Activated CD8-positive, alpha-beta memory T cell treated with anti-CD3 and anti-CD28 coated beads, Interleukin-2, amount 10 ng/mL, durations not matched to agents 7 days and 5 days (primary cell): Measurements from ENCODE around the gene MMP28. TPM values are rescaled to one million over a fixed set of nuclear protein-coding genes. Genes with fewer than 3 reads are reported as not detected.

Source experiments
- ATAC-seq: fragments of 150-1000 bp; cut with Tn5 transposase; one replicate; pipeline ENCODE4 v1.10.0; 2021; ENCODE audit warnings: moderate library complexity
- CTCF ChIA-PET: fragments of 350-600 bp; sonication (Branson Sonifier 250); formaldehyde crosslinking; loops from one replicate; lab custom pipeline; 2021; ENCODE audit warnings: antibody characterized with exemption; lab: Charles Lee
- DNase-seq: peaks from one replicate; pipeline ENCODE4 v3.0.0-alpha.2; 2020
- H3K27ac Mint-ChIP-seq: one replicate; pipeline ENCODE4 v1.8.0; 2021; ENCODE audit warnings: mild to moderate bottlenecking, mixed read lengths
- H3K27me3 Mint-ChIP-seq: one replicate; pipeline ENCODE4 v1.8.0; 2021; ENCODE audit warnings: mixed read lengths
- H3K36me3 Mint-ChIP-seq: one replicate; pipeline ENCODE4 v1.8.0; 2021; ENCODE audit warnings: mild to moderate bottlenecking, mixed read lengths
- H3K4me1 Mint-ChIP-seq: one replicate; pipeline ENCODE4 v1.8.0; 2021; ENCODE audit warnings: mixed read lengths
- H3K4me3 Mint-ChIP-seq: one replicate; pipeline ENCODE4 v1.8.0; 2021; ENCODE audit warnings: mild to moderate bottlenecking, moderate library complexity, mixed read lengths
- H3K9me3 Mint-ChIP-seq: one replicate; pipeline ENCODE4 v1.8.0; 2022; ENCODE audit warnings: low read depth, mixed read lengths
- total RNA-seq, 2 experiments: library from RNA; stranded (reverse); gene quantifications; one replicate each; pipeline ENCODE4 v1.2.3, GENCODE V29; 2021

Gene MMP28
- total RNA-seq, 2 experiments from 2014 or later: not detected

DNA sequence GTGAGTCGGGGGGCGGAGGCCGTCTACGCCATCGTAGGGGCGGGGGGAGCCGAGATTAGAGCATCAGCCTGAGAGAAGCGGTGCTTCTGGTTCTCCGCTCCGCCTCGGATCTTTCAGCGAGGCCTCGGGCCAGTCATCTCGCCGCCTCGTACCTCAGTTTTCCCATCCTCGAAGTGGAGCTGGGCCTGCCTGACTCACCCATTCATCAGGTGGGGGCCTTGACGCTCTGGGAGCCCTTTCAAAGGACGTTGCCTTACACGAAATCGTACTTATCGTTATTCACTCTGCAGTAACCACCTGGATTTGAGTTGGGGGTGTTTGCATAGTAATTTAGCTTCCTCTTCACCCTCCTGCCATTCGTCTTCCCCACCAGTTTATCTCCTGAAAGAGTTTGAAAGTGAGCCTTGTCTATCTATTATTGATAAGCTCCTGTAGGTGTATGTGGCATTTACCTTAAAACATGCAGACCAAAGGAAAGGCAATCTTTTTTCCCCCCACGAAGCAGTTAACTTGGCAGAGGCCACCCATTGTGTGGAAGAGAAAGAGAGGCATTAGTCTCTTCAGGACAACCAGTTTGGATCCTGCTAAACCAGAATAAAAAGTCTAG lies 14.5 kb upstream of the MMP28 start:
- DNase-seq (no peak), ATAC-seq (peak; percentile 3)
- CTCF ChIA-PET: interaction anchor here (0.9 to 11.7 kb wide), 8 partner anchors 9 to 62 kb away, joined by 3 to 368 read pairs (median 8); partner anchors contain the start of genes C17orf50 and MMP28
- peak overlapping the region; percentile 93 for H3K27ac Mint-ChIP-seq
- H3K27me3 Mint-ChIP-seq: no peaks in the 10 kb centered on the region
- no peaks in the 10 kb centered on the region for H3K9me3 Mint-ChIP-seq
- H3K4me3 Mint-ChIP-seq: peak overlapping the region; percentile 92
- H3K4me1 Mint-ChIP-seq: peaks cover 61% of the 10 kb centered on the region
- peaks cover 23% of the 10 kb centered on the region for H3K36me3 Mint-ChIP-seq

DNA sequence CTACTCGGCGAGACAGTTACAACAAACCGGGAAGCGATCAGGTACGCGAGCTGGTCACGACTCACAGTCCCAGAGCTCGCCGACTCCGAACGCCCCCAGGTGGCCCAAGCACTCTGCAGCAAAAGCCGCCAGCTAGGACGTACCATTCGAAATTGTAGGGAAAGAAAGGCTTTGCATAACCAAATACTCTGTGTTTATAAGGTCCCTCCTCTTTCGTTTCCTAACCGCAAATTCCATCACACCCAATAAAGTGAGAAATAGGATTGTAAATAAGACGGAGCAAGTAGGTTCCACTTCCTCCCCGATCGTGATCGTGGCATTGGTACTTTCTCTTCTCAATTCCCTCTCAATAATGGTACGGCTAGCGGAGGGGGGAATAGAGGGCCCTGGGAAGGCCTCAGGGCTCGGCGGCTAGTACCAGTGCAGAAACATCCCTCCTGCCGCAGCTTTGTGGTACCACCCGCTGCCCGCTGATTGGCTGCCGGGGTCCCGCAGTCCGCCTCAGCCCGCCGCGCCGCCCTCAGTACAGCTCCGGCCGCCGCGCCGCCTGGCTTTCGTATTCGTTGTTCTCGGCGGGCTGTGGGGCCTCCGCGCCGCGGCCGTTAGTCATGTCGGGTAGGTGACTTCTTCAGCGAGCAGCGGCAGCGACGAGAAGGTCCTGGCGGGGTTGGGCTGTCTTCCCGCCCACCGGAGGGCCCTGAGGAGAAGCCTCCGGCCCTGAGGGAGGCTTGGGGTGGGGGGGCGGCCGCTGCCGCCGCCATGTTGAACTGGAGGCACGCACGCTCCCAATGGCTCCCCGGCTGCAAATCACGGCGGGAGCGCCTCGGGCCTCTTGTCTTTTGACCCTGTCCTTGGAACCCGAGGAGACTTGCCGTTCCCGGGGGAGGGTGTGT lies 13.8 kb upstream of the MMP28 start, which contains the start of gene TAF15:
Gene TAF15, plus strand, starts transcription at position 523 of the 893 bp plus-strand sequence. Its CDS starts 86 bp downstream, at position 609.
- ATAC-seq (peak; percentile 92), DNase-seq (peak; percentile 98)
- Mint-ChIP-seq H3K9me3 (no peaks in the 10 kb centered on the region), H3K27me3 (no peaks in the 10 kb centered on the region), H3K4me1 (peaks cover 62% of the 10 kb centered on the region), H3K27ac (peak within 1 kb of the TSS; percentile 93), H3K36me3 (peaks cover 23% of the 10 kb centered on the region), H3K4me3 (peak within 1 kb of the TSS; percentile 92)
- CTCF ChIA-PET: interaction anchor here (0.8 to 11.7 kb wide), 19 partner anchors 9 to 275 kb away, joined by 3 to 368 read pairs (median 4); partner anchors contain the start of genes C17orf50, CCL5 and MMP28

DNA sequence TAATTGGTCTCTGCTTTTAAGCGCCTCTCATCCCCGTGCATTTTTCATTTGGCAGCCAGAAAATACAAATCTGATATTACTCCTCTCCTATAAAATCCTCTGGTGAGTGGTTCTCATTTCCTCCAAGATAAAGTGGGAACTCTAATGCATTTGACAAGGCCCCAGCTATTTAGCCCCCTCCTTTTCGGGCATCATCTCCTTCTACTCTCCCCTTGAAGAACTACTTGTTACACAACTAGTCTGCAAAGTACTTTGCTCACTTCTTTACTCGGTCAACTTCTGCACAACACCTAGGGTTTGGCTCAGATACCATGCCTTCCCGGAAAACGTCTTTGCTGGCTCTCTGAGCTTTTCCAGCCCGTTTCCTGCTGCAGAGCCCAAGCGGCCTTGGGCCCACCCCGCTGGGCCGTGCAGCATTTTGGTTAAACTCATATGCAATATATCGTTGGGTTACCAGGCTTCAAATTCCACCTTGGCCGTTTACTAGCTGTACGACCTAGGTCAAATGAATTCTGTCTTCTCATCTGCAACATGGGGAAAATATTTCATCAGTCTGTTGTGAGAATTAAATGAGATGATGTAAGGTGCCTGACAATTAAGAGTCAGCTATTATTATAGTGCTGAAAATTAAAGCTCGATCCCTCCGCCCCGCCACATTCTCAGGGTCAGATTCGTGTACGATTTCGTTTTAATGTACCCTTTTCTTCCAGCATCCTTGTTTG lies 13.0 kb upstream of the MMP28 start:
- peaks cover 55% of the 10 kb centered on the region for H3K4me1 Mint-ChIP-seq
- no peak for DNase-seq
- H3K9me3 Mint-ChIP-seq: no peaks in the 10 kb centered on the region
- CTCF ChIA-PET: interaction anchor here (0.8 to 11.7 kb wide), 19 partner anchors 8 to 275 kb away, joined by 3 to 368 read pairs (median 4); partner anchors contain the start of genes C17orf50, CCL5 and MMP28
- ATAC-seq: no peak
- H3K36me3 Mint-ChIP-seq: peaks cover 16% of the 10 kb centered on the region
- peak overlapping the region; percentile 92 for H3K4me3 Mint-ChIP-seq
- peak overlapping the region; percentile 93 for H3K27ac Mint-ChIP-seq
- H3K27me3 Mint-ChIP-seq: no peaks in the 10 kb centered on the region

DNA sequence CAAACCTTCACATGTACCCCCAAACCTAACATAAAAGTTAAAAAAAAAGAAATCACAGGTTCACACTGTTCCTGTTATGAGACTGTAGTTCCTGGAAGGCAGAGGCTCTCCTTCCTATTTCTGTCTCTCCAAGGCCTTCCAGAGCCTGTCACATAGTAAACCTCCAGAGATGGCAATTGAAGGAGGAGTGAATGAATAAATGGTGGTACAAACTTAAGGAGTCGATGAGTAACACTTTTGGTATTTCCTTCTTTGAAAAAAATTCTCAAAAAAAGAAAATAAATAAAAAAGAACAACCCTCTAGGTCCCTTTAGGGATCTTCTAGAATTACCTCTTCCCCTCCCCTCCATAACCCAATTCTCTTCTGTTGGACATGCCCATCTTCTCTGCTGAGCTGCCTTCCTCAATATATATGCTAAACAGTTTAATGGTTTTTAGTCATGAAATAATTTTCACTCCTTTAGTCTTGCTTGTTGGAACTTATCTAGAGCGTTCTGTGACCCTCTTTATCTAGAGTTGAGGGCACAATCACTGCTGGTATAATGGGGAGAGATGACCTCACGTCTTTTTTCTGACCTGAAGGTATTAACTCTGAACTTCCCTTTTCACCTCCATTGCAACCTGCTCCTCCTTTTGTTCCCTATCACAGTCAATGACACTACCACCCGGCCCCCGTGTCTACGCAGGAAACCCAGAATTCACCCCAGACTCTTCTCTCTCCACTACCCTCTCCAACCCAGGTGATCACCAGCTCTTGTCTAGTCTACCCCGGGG lies 12.1 kb upstream of the MMP28 start:
- no peaks in the 10 kb centered on the region for H3K27me3 Mint-ChIP-seq
- CTCF ChIA-PET: interaction anchor here (0.8 to 11.7 kb wide), 8 partner anchors 12 to 195 kb away, joined by 3 to 368 read pairs (median 5); partner anchors contain the start of genes C17orf50, CCL5 and MMP28
- H3K4me1 Mint-ChIP-seq: peaks cover 49% of the 10 kb centered on the region
- DNase-seq: no peak
- H3K36me3 Mint-ChIP-seq: peaks cover 12% of the 10 kb centered on the region
- no peaks in the 10 kb centered on the region for H3K9me3 Mint-ChIP-seq
- peak overlapping the region; percentile 92 for H3K4me3 Mint-ChIP-seq
- H3K27ac Mint-ChIP-seq: peak overlapping the region; percentile 93
- no peak for ATAC-seq

DNA sequence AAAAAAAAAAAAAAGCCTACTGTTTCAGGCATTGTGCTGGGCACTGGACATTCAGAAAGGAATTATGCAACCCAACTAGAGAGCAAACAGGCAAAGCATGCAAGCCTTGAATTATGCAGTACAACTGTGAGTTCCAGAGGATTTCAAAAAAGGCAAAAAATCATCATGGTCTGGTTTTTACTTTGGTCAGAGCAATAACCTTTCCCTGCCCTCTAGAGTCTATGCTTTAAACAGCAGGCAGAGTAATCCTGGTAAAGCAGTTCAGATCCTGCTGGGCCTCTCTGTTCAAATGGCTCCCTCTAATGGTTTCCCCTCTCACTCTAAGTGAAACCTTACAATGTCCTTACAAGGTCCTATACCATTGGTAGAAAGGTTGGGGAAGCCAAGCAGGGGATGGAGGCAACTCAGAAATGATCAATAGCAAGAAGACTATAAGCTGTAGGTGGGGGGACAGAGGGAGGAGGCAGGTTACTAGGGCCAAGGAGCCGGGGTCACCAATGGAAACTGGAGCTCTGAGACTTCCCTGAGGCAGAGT lies 9.3 kb upstream of the MMP28 start:
- CTCF ChIA-PET: interaction anchor here (0.6 to 11.7 kb wide), 19 partner anchors 9 to 556 kb away, joined by 3 to 368 read pairs (median 3); partner anchors contain the start of genes C17orf50, GAS2L2 and MMP28
- H3K27ac Mint-ChIP-seq: peak overlapping the region; percentile 60
- ATAC-seq (peak; percentile 48), DNase-seq (peak; percentile 72)
- no peaks in the 10 kb centered on the region for H3K9me3 Mint-ChIP-seq
- H3K36me3 Mint-ChIP-seq: no peaks in the 10 kb centered on the region
- H3K4me1 Mint-ChIP-seq: peaks cover 44% of the 10 kb centered on the region
- H3K27me3 Mint-ChIP-seq: peaks cover 6% of the 10 kb centered on the region
- no peak overlapping the region for H3K4me3 Mint-ChIP-seq

DNA sequence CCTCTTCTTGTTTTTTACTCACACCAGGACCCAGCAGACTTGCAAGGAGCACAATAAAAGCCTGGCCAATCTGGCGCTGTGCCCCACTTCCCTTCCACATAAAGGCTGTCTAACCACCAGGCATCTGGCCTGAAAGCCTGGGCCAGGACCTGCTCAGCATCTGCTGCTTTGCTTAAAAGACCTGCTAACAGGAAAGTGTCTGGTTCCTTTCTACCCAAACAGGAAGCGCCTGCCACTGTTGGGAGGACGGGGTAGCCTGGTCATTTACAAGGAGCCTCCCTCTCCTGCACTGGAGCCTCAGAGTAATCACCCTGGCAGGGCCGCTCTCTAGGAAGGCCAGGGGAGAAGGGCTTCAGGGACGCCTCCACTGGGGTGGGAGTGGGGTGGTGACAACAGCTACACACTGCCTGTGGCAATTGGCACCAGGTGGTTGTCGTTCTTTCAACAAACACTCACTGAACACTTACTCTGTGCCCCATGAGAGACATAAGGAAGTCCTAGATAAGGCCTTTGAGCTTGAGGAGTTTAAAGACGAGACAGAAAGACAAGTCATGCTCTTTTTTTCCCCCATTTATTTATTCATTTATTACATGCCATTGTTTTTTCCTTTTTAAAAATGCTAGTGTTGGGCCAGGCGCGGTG lies 6.3 kb upstream of the MMP28 start:
- no peak overlapping the region for H3K27ac Mint-ChIP-seq
- no peak overlapping the region for H3K4me3 Mint-ChIP-seq
- no peak for ATAC-seq
- H3K9me3 Mint-ChIP-seq: no peaks in the 10 kb centered on the region
- H3K36me3 Mint-ChIP-seq: no peaks in the 10 kb centered on the region
- H3K4me1 Mint-ChIP-seq: peaks cover 23% of the 10 kb centered on the region
- CTCF ChIA-PET: interaction anchor here (11.7 kb wide), 1 partner anchor 39 kb away, joined by 106 read pairs; the partner anchor contains the start of gene C17orf50
- peaks cover 28% of the 10 kb centered on the region for H3K27me3 Mint-ChIP-seq
- DNase-seq: no peak

DNA sequence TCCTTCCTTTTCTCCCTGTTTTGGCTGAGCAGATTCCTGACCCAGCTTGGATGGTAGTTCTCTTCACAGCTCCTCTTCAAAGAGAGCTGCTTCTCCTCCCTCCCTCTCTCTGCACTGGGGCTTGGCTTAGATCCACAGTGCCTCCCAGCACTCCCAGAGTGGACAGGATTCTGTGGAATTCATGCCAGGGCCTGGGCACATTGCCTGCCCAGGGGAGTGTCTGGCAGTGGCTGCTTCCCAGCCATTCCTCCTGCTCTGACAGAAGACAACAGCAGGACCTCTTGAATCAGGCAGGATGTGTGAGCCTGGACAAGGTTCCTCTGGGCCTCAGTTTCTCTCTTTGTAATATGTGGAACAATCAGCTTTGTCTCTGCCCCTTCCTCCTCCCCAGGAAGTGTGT lies 4.5 kb upstream of the MMP28 start:
- peaks cover 26% of the 10 kb centered on the region for H3K4me1 Mint-ChIP-seq
- H3K4me3 Mint-ChIP-seq: no peak overlapping the region
- H3K9me3 Mint-ChIP-seq: no peaks in the 10 kb centered on the region
- ATAC-seq (no peak), DNase-seq (no peak)
- H3K36me3 Mint-ChIP-seq: no peaks in the 10 kb centered on the region
- CTCF ChIA-PET: interaction anchor here (1.5 to 11.7 kb wide), 2 partner anchors 9 to 37 kb away, joined by 4 to 106 read pairs; partner anchors contain the start of gene C17orf50
- no peak overlapping the region for H3K27ac Mint-ChIP-seq
- peaks cover 40% of the 10 kb centered on the region for H3K27me3 Mint-ChIP-seq

DNA sequence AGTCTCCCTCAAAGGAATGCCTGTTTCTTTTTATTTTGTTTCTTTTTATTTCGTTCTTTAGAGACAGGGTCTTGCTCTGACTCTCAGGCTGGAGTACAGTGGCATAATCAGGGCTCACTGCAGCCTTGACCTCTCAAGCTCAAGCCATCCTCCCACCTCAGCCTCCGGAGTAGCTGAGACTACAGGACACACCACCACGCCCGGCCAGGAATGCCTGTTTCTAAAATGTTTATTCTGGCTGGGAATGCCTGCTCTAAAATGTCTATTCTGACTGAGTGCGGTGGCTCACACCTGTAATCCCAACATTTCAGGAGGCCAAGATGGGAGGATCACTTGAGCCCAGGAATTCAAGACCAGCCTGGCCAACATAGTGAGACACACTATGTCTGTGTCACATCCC lies 2.5 kb upstream of the MMP28 start:
- ATAC-seq: no peak
- CTCF ChIA-PET: interaction anchor here (0.9 to 11.7 kb wide), 2 partner anchors 30 to 35 kb away, joined by 5 to 106 read pairs; partner anchors contain the start of gene C17orf50
- no peak overlapping the region for H3K4me3 Mint-ChIP-seq
- H3K4me1 Mint-ChIP-seq: peaks cover 24% of the 10 kb centered on the region
- peaks cover 59% of the 10 kb centered on the region for H3K27me3 Mint-ChIP-seq
- no peaks in the 10 kb centered on the region for H3K9me3 Mint-ChIP-seq
- no peak overlapping the region for H3K27ac Mint-ChIP-seq
- H3K36me3 Mint-ChIP-seq: no peaks in the 10 kb centered on the region
- no peak for DNase-seq

DNA sequence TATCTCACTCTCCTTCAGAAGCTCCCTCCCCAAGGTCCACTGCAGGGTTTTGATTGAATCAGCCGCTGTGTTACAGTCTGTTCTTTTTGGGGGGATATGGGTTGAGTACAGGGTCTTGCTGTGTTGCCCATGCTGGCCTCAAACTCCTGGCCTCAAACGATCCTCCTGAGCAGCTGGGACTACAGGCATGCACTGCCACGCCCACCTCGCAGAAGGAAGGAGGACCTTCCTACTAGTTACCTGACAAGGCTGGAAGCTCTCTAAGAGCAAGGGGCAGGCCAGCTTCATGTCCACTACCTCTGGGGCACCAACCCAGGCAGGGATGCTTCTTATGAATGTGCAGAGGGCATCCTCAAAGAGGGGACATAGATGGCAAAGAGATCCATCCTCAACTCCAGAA lies 1.9 kb upstream of the MMP28 start:
- CTCF ChIA-PET: interaction anchor here (3.9 to 11.7 kb wide), 2 partner anchors 16 to 34 kb away, joined by 15 to 106 read pairs; partner anchors contain the start of gene C17orf50
- Mint-ChIP-seq H3K4me1 (peaks cover 24% of the 10 kb centered on the region), H3K27ac (no peak overlapping the region), H3K36me3 (no peaks in the 10 kb centered on the region), H3K9me3 (no peaks in the 10 kb centered on the region), H3K27me3 (peaks cover 65% of the 10 kb centered on the region), H3K4me3 (no peak overlapping the region)
- no peak for DNase-seq
- ATAC-seq: no peak

DNA sequence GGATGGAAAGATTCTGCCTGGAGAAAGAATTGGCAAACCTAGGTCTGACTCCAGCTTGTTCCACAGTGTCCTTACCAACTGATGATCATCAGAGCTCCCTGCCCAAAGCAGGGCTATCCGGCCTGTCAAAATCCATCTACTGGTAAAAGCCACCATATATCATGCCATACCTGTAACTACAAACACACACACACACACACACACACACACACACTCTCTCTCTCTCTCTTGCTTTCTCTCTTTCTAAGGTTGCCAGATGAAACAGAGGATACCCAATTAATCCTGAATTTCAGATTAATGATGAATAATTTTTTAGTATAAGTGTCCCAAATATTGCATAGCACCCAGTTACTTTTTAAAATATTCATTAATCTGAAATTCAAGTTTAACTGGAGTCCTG lies 1.5 kb upstream of the MMP28 start:
- Mint-ChIP-seq H3K9me3 (no peaks in the 10 kb centered on the region), H3K4me3 (no peak overlapping the region), H3K27me3 (peaks cover 69% of the 10 kb centered on the region), H3K4me1 (peaks cover 24% of the 10 kb centered on the region), H3K36me3 (no peaks in the 10 kb centered on the region), H3K27ac (no peak overlapping the region)
- no peak for DNase-seq
- ATAC-seq: no peak
- CTCF ChIA-PET: interaction anchor here (2.2 to 11.7 kb wide), 6 partner anchors 8 to 184 kb away, joined by 7 to 106 read pairs (median 15); partner anchors contain the start of genes C17orf50 and TAF15

DNA sequence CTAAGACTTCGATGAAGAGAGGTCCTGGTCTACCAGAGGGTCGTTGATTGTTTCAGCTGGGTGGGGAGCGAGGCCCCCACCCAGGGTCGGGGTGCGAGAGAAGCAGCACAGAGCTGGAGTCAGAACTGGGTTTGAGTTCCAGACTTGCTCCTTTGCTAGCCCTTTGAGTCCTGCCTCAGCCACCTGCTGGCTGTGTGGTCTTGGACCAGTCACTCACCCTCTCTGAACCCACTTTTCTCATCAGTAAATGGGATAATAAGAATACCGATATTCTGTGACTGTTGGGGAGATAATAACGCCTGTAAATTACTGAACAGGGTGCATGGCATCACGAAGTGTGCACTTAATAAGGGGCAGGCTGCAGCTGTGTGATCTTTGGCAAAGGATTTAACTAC lies 427 bp upstream of the MMP28 start:
- H3K27me3 Mint-ChIP-seq: peaks cover 74% of the 10 kb centered on the region
- ATAC-seq (no peak), DNase-seq (no peak)
- CTCF ChIA-PET: interaction anchor here (1.6 to 11.7 kb wide), 8 partner anchors 9 to 183 kb away, joined by 4 to 106 read pairs (median 11); partner anchors contain the start of genes C17orf50 and TAF15
- peaks cover 15% of the 10 kb centered on the region for H3K4me1 Mint-ChIP-seq
- no peaks in the 10 kb centered on the region for H3K9me3 Mint-ChIP-seq
- H3K4me3 Mint-ChIP-seq: peak overlapping the region; percentile 62
- H3K36me3 Mint-ChIP-seq: no peaks in the 10 kb centered on the region
- H3K27ac Mint-ChIP-seq: no peak overlapping the region
